GM19452 (cell line): Measurements from ENCODE around the gene C1QTNF9.
"Not testable (repeated sequence)": the region's sequence is repeated elsewhere in the genome, so short reads cannot be mapped to it uniquely, and the experiment has no call there.

Experiments
- ATAC-seq: cut with Tn5 transposase; IDR thresholded peaks from one replicate; pipeline ENCODE4 v1.9.1; 2021; ENCODE audit not compliant: unreplicated experiment

C1QTNF9 gene

GRCh38 chr13:24281188-24282008 is 28.0 kb upstream of the C1QTNF9 start:
- no peak for ATAC-seq

GRCh38 chr13:24282256-24282655 is 27.1 kb upstream of the C1QTNF9 start:
- no peak for ATAC-seq

GRCh38 chr13:24284889-24285565 is 24.4 kb upstream of the C1QTNF9 start:
- ATAC-seq = no peak

- ATAC-seq = no peak
Measured at GRCh38 chr13:24286624-24287023, 22.8 kb upstream of the C1QTNF9 start.

- no peak for ATAC-seq
Measured at GRCh38 chr13:24287748-24288287, 21.6 kb upstream of the C1QTNF9 start.

- no peak for ATAC-seq
Measured at GRCh38 chr13:24288870-24289269, 20.5 kb upstream of the C1QTNF9 start.

- ATAC-seq = no peak
Measured at GRCh38 chr13:24290280-24290932, 19.0 kb upstream of the C1QTNF9 start.

- no peak for ATAC-seq
Measured at GRCh38 chr13:24292481-24292880, 16.9 kb upstream of the C1QTNF9 start.

- ATAC-seq = no peak
Measured at GRCh38 chr13:24293746-24294145, 15.6 kb upstream of the C1QTNF9 start.

GRCh38 chr13:24299488-24300114 is 9.8 kb upstream of the C1QTNF9 start:
- ATAC-seq = no peak

GRCh38 chr13:24301434-24301833 is 7.9 kb upstream of the C1QTNF9 start:
- no peak for ATAC-seq

GRCh38 chr13:24301911-24302310 is 7.5 kb upstream of the C1QTNF9 start:
- ATAC-seq = no peak

GRCh38 chr13:24304620-24305019 is 4.8 kb upstream of the C1QTNF9 start:
- ATAC-seq = no peak

- no peak for ATAC-seq
Measured at GRCh38 chr13:24306632-24307031, 2.7 kb upstream of the C1QTNF9 start.

GRCh38 chr13:24307211-24308067 is 1.9 kb upstream of the C1QTNF9 start:
- ATAC-seq = no peak

- no peak for ATAC-seq
Measured at GRCh38 chr13:24308068-24308445, 1.3 kb upstream of the C1QTNF9 start.

- ATAC-seq = no peak
Measured at GRCh38 chr13:24308488-24309020, 826 bp upstream of the C1QTNF9 start.

- ATAC-seq = no peak
Measured at GRCh38 chr13:24313439-24313838, 4.1 kb downstream of the C1QTNF9 start.

- not testable (repeated sequence) for ATAC-seq
Measured at GRCh38 chr13:24317835-24318234, 8.5 kb downstream of the C1QTNF9 start.

GRCh38 chr13:24318878-24319277 is 9.5 kb downstream of the C1QTNF9 start:
- ATAC-seq = not testable (repeated sequence)
